SU-DHL-6 (cell line): ENCODE measurements around the gene SLCO4A1.

Experiments
- H2AFZ ChIP-seq: fragments of 200-600 bp; sonication (generic); 2 replicates; pipeline ENCODE4 v1.6.1; 2014; ENCODE audit warnings: low read depth, mild to moderate bottlenecking, moderate library complexity, mixed read lengths, antibody characterized with exemption, low read length; ENCODE audit not compliant: severe bottlenecking
- H3F3A ChIP-seq: fragments of 200-600 bp; shearing (Covaris generic); 2 replicates; pipeline ENCODE4 v1.6.0; 2016; ENCODE audit warnings: antibody characterized with exemption, mild to moderate bottlenecking; ENCODE audit not compliant: insufficient read depth
- H3K27ac ChIP-seq: fragments of 200-600 bp; sonication (generic); 2 replicates; pipeline ENCODE4 v1.5.1; 2016; ENCODE audit warnings: low read depth, mild to moderate bottlenecking, low read length, moderate library complexity, mixed read lengths
- H3K27me3 ChIP-seq: fragments of 200-600 bp; sonication (generic), shearing (Covaris generic); 2 replicates; pipeline ENCODE4 v1.6.0; 2014; ENCODE audit warnings: mild to moderate bottlenecking, low read length
- H3K36me3 ChIP-seq: fragments of 200-600 bp; sonication (generic); 2 replicates; pipeline ENCODE4 v1.6.1; 2014; ENCODE audit warnings: mild to moderate bottlenecking, low read length, mixed read lengths
- H3K4me2 ChIP-seq: fragments of 300-600, 200-600 bp; shearing (Covaris generic), sonication (generic); 2 replicates; pipeline ENCODE4 v1.6.0; 2014; ENCODE audit warnings: low read length, low read depth, mild to moderate bottlenecking; ENCODE audit not compliant: poor library complexity, severe bottlenecking
- H3K4me3 ChIP-seq: fragments of 200-600 bp; sonication (generic); 2 replicates; pipeline ENCODE4 v1.5.1; 2014; ENCODE audit warnings: antibody characterized with exemption, low read length, mild to moderate bottlenecking, mixed read lengths; ENCODE audit not compliant: insufficient read depth, poor library complexity, severe bottlenecking
- H3K79me2 ChIP-seq: fragments of 200-600 bp; sonication (generic); 2 replicates; pipeline ENCODE4 v1.6.1; 2014; ENCODE audit warnings: mild to moderate bottlenecking, low read length, moderate library complexity; ENCODE audit not compliant: insufficient read depth
- H3K9ac ChIP-seq: fragments of 200-600 bp; sonication (generic); 2 replicates; pipeline ENCODE4 v1.7.0; 2014; ENCODE audit warnings: mild to moderate bottlenecking, low read length
- H3K9me2 ChIP-seq: fragments of 200-600 bp; sonication (generic); replicated peaks from 2 replicates; pipeline ENCODE4 v1.6.1; 2014; ENCODE audit warnings: low read length; ENCODE audit not compliant: insufficient read depth
- H3K9me3 ChIP-seq: fragments of 200-600 bp; sonication (generic); 2 replicates; pipeline ENCODE4 v1.6.1; 2014; ENCODE audit warnings: low read length, mixed read lengths; ENCODE audit not compliant: insufficient read depth
- H4K20me1 ChIP-seq: fragments of 200-600 bp; sonication (generic); 2 replicates; pipeline ENCODE4 v1.6.1; 2014; ENCODE audit warnings: low read depth, mild to moderate bottlenecking, antibody characterized with exemption, low read length, moderate library complexity, mixed read lengths
- CTCF ChIP-seq: fragments of 200-600 bp; sonication (generic); IDR thresholded peaks from one replicate; pipeline ENCODE4 v1.5.1; 2017; ENCODE audit warnings: antibody characterized with exemption, mild to moderate bottlenecking, low read length, moderate library complexity; ENCODE audit not compliant: insufficient read depth, poor library complexity, severe bottlenecking
- EZH2phosphoT487 ChIP-seq: fragments of 200-600 bp; sonication (generic), shearing (Covaris generic); conservative IDR thresholded peaks from 2 replicates; pipeline ENCODE4 v1.6.1; 2018; ENCODE audit warnings: mild to moderate bottlenecking, antibody characterized with exemption, low read length, moderate library complexity, mixed read lengths

SLCO4A1 gene

GRCh38 chr20:62635852-62636251 is 6.5 kb upstream of the SLCO4A1 start:
- Histone ChIP-seq H3K4me3 (no peak overlapping the region), H3K79me2 (no peaks in the 10 kb centered on the region), H3K9ac (no peak overlapping the region), H3K27ac (no peak overlapping the region), H3K4me2 (no peak overlapping the region), H2AFZ (no peak overlapping the region), H3K27me3 (no peaks in the 10 kb centered on the region; the same call in 1 of the 2 replicates), H3F3A (no peaks in the 10 kb centered on the region), H3K9me3 (no peaks in the 10 kb centered on the region), H3K9me2 (no peaks in the 10 kb centered on the region), H3K36me3 (no peaks in the 10 kb centered on the region), H4K20me1 (no peaks in the 10 kb centered on the region)
- no peak for TF ChIP-seq EZH2phosphoT487
- TF ChIP-seq CTCF, result no peak

- Histone ChIP-seq H3K36me3 (no peaks in the 10 kb centered on the region), H3F3A (no peaks in the 10 kb centered on the region), H3K9me3 (no peaks in the 10 kb centered on the region), H4K20me1 (no peaks in the 10 kb centered on the region), H2AFZ (no peak overlapping the region), H3K4me2 (no peak overlapping the region), H3K79me2 (no peaks in the 10 kb centered on the region), H3K9ac (no peak overlapping the region), H3K4me3 (no peak overlapping the region), H3K27ac (no peak overlapping the region), H3K9me2 (no peaks in the 10 kb centered on the region), H3K27me3 (no peaks in the 10 kb centered on the region; the same call in 1 of the 2 replicates)
- TF ChIP-seq EZH2phosphoT487, result no peak
- TF ChIP-seq CTCF, result no peak
Measured at GRCh38 chr20:62636446-62636845, 5.9 kb upstream of the SLCO4A1 start.

GRCh38 chr20:62637110-62637509 is 5.2 kb upstream of the SLCO4A1 start:
- TF ChIP-seq EZH2phosphoT487 (no peak), CTCF (no peak)
- Histone ChIP-seq H3K79me2 (no peaks in the 10 kb centered on the region), H3K4me2 (no peak overlapping the region), H4K20me1 (no peaks in the 10 kb centered on the region), H3K9ac (no peak overlapping the region), H3K36me3 (no peaks in the 10 kb centered on the region), H3K9me2 (no peaks in the 10 kb centered on the region), H3F3A (no peaks in the 10 kb centered on the region), H3K9me3 (no peaks in the 10 kb centered on the region), H3K4me3 (no peak overlapping the region), H3K27me3 (no peaks in the 10 kb centered on the region; the same call in 1 of the 2 replicates), H3K27ac (no peak overlapping the region), H2AFZ (no peak overlapping the region)
